GM23338 (cell line): Measurements from ENCODE around the gene TMEM30A. TPM values are rescaled to one million over a fixed set of nuclear protein-coding genes. Genes with fewer than 3 reads are reported as not detected.

ENCODE experiments used
- ATAC-seq: fragments of 200-7000 bp; cut with Tn5 transposase; 3 replicates; pipeline ENCODE4 v1.9.1; 2020
- DNase-seq: peaks from one replicate; pipeline ENCODE4 v3.0.0-alpha.2; 2015; ENCODE audit warnings: low spot score
- H2AFZ ChIP-seq: fragments of 200-600 bp; sonication (generic); 2 replicates; pipeline ENCODE4 v1.8.0; 2016; ENCODE audit warnings: antibody characterized with exemption, mild to moderate bottlenecking, moderate library complexity
- H3F3A ChIP-seq: fragments of 200-600 bp; sonication (generic); replicated peaks from 2 replicates; pipeline ENCODE4 v1.8.0; 2017; ENCODE audit warnings: antibody characterized with exemption, mixed run types, low read depth
- H3K27ac ChIP-seq: fragments of 200-600 bp; sonication (generic); 2 replicates; pipeline ENCODE4 v1.6.1; 2016; ENCODE audit warnings: low read depth
- H3K27me3 ChIP-seq: fragments of 200-600 bp; sonication (generic); 2 replicates; pipeline ENCODE4 v1.8.0; 2016; ENCODE audit warnings: mild to moderate bottlenecking, mixed run types, moderate library complexity; ENCODE audit not compliant: insufficient read depth
- H3K36me3 ChIP-seq: fragments of 200-600 bp; sonication (generic); 2 replicates; pipeline ENCODE4 v1.8.0; 2016; ENCODE audit warnings: mild to moderate bottlenecking; ENCODE audit not compliant: insufficient read depth
- H3K4me1 ChIP-seq: fragments of 200-600 bp; sonication (generic); 2 replicates; pipeline ENCODE4 v1.8.0; 2016; ENCODE audit warnings: mild to moderate bottlenecking, moderate library complexity; ENCODE audit not compliant: insufficient read depth
- H3K4me2 ChIP-seq: fragments of 200-600 bp; sonication (generic); 2 replicates; pipeline ENCODE4 v1.7.1; 2017; ENCODE audit warnings: mixed run types
- H3K4me3 ChIP-seq: fragments of 200-600 bp; sonication (generic); 2 replicates; pipeline ENCODE4 v1.6.1; 2016; ENCODE audit warnings: mixed run types
- H3K79me2 ChIP-seq: fragments of 200-600 bp; sonication (generic); replicated peaks from 2 replicates; pipeline ENCODE4 v1.8.0; 2017; ENCODE audit warnings: mild to moderate bottlenecking; ENCODE audit not compliant: insufficient read depth
- H3K9me2 ChIP-seq: fragments of 200-600 bp; sonication (generic); 2 replicates; pipeline ENCODE4 v1.8.0; 2017; ENCODE audit not compliant: insufficient read depth
- H4K20me1 ChIP-seq: fragments of 200-600 bp; sonication (generic); replicated peaks from 2 replicates; pipeline ENCODE4 v1.8.0; 2017; ENCODE audit warnings: mild to moderate bottlenecking; ENCODE audit not compliant: insufficient read depth
- H3K27ac Mint-ChIP-seq: 2 replicates; pipeline ENCODE4 v1.8.0; 2020; ENCODE audit warnings: inconsistent platforms, mild to moderate bottlenecking, moderate library complexity, mixed read lengths
- H3K27me3 Mint-ChIP-seq: 3 replicates; pipeline ENCODE4 v1.8.0; 2022; ENCODE audit warnings: low read depth, mild to moderate bottlenecking, moderate library complexity, mixed read lengths, inconsistent platforms; ENCODE audit not compliant: insufficient read depth, poor library complexity
- H3K36me3 Mint-ChIP-seq: 3 replicates; pipeline ENCODE4 v1.8.0; 2021; ENCODE audit warnings: low read depth, mild to moderate bottlenecking, inconsistent platforms, moderate library complexity, mixed read lengths
- H3K4me1 Mint-ChIP-seq: 3 replicates; pipeline ENCODE4 v1.8.0; 2020; ENCODE audit warnings: mild to moderate bottlenecking, inconsistent platforms, mixed read lengths
- H3K4me3 Mint-ChIP-seq: 3 replicates; pipeline ENCODE4 v1.8.0; 2021; ENCODE audit warnings: moderate library complexity, mild to moderate bottlenecking, inconsistent platforms, mixed read lengths
- H3K9me3 Mint-ChIP-seq: 3 replicates; pipeline ENCODE4 v1.8.0; 2020; ENCODE audit warnings: moderate library complexity, mild to moderate bottlenecking, inconsistent platforms, mixed read lengths
- CREB1 ChIP-seq: fragments of 250-450 bp; sonication (Bioruptor Pico); IDR thresholded peaks from 2 replicates; pipeline ENCODE4 v1.5.0; 2020; ENCODE audit warnings: low read depth, mild to moderate bottlenecking, moderate library complexity
- EZH2phosphoT487 ChIP-seq: fragments of 200-600 bp; sonication (generic); IDR thresholded peaks from one replicate; pipeline ENCODE4 v1.8.1; 2018; ENCODE audit warnings: antibody characterized with exemption; ENCODE audit not compliant: unreplicated experiment
- JUNB ChIP-seq: IDR thresholded peaks from one replicate; pipeline ENCODE4 v1.6.1; 2016; ENCODE audit warnings: antibody characterized with exemption; ENCODE audit not compliant: unreplicated experiment
- NANOG ChIP-seq: IDR thresholded peaks from 2 replicates; pipeline ENCODE4 v1.6.1; 2016; ENCODE audit warnings: antibody characterized with exemption, borderline replicate concordance
- STAT1 ChIP-seq: IDR thresholded peaks from one replicate; pipeline ENCODE4 v1.6.1; 2016; ENCODE audit warnings: antibody characterized with exemption; ENCODE audit not compliant: unreplicated experiment
- ZNF114 ChIP-seq: fragments of 250-450 bp; sonication (Bioruptor Pico); IDR thresholded peaks from 2 replicates; pipeline ENCODE4 v1.5.0; 2020; ENCODE audit warnings: mild to moderate bottlenecking, moderate library complexity
- polyA plus RNA-seq: library from polyadenylated mRNA; unstranded; fragments of >200 nt; fragmentation: Nextera tagmentation; extraction: Ambion mirVana; gene quantifications from 2 replicates; pipeline ENCODE4 v1.2.1, GENCODE V29; 2016
- total RNA-seq: library from RNA; depleted of rRNA; stranded (reverse); fragments of >200 nt; shearing (Covaris generic); gene quantifications from 2 replicates; pipeline ENCODE4 v1.2.3, GENCODE V29; 2014
- TF ChIP-seq, protein P1 (sequence below), 2 experiments: fragments of 200-600 bp in 1 of 2; sonication (generic) in 1 of 2; conservative IDR thresholded peaks; 2 replicates each; pipeline versions ENCODE4 v1.5.1 to v1.6.1; 2016 to 2017; ENCODE audit warnings: antibody characterized with exemption in 2 of 2, low read depth in 2 of 2, mild to moderate bottlenecking in 2 of 2, moderate library complexity in 1 of 2
- TF ChIP-seq, protein P2 (sequence below): fragments of 250-450 bp; sonication (Bioruptor Pico); IDR thresholded peaks from 2 replicates; pipeline ENCODE4 v1.5.0; 2020; ENCODE audit warnings: mild to moderate bottlenecking, moderate library complexity

The TMEM30A gene
- total and polyA plus RNA-seq, 2 experiments from 2014 or later, result 61.7 to 99.9 TPM

DNA sequence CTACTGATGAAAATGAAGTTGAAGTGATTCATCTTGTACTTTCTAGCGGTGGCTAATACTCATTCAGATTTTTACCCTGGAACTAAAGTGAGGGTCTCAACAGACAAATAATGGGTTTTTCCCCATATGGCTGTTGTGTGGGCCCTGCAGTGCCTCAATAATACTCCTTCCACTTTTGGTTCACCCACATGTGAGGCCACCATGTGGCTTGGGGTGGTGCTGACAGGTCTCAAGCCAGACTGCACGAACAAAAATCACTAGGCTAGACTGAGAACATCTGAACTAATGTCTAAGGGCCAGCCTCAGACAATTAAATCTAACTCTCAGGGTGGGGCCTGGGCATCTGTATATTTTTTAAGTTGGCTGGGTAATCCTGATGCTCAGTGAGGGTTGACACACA lies 70.9 kb downstream of the TMEM30A start:
- Mint-ChIP-seq H3K36me3 (no peaks in the 10 kb centered on the region), H3K4me1 (peaks cover 35% of the 10 kb centered on the region), H3K27me3 (peaks cover 7% of the 10 kb centered on the region), H3K27ac (peak overlapping the region; percentile 68), H3K9me3 (no peaks in the 10 kb centered on the region), H3K4me3 (no peak overlapping the region; the same call in 2 of the 3 replicates)
- H3K79me2 ChIP-seq, result no peaks in the 10 kb centered on the region
- no peak overlapping the region for H3K4me3 ChIP-seq
- no peak overlapping the region for H3K27ac ChIP-seq
- 0 out of 2 replicates have a peak overlapping the region, but pooled peaks have one; percentile 1 for H2AFZ ChIP-seq
- no peaks in the 10 kb centered on the region for H4K20me1 ChIP-seq
- H3F3A ChIP-seq, result no peaks in the 10 kb centered on the region; the same call in 1 of the 2 replicates
- H3K4me1 ChIP-seq, result peaks cover 31% of the 10 kb centered on the region
- peak; percentile 14; the same call in 2 of the 3 replicates for ATAC-seq
- TF ChIP-seq STAT1, result no peak
- TF ChIP-seq, protein P1, sequence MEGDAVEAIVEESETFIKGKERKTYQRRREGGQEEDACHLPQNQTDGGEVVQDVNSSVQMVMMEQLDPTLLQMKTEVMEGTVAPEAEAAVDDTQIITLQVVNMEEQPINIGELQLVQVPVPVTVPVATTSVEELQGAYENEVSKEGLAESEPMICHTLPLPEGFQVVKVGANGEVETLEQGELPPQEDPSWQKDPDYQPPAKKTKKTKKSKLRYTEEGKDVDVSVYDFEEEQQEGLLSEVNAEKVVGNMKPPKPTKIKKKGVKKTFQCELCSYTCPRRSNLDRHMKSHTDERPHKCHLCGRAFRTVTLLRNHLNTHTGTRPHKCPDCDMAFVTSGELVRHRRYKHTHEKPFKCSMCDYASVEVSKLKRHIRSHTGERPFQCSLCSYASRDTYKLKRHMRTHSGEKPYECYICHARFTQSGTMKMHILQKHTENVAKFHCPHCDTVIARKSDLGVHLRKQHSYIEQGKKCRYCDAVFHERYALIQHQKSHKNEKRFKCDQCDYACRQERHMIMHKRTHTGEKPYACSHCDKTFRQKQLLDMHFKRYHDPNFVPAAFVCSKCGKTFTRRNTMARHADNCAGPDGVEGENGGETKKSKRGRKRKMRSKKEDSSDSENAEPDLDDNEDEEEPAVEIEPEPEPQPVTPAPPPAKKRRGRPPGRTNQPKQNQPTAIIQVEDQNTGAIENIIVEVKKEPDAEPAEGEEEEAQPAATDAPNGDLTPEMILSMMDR (conservative IDR thresholded peaks at IDR 0.05; ENCODE audit: low read depth in 2 of 2), result peak; percentile 25 to 26; a peak in 1 of 4 replicates
- DNase-seq, result no peak
- peak overlapping the region; percentile 21 for H3K4me2 ChIP-seq
- H3K9me2 ChIP-seq, result peaks cover 7% of the 10 kb centered on the region; the same call in 1 of the 2 replicates
- no peaks in the 10 kb centered on the region for H3K36me3 ChIP-seq
- H3K27me3 ChIP-seq, result peaks cover 9% of the 10 kb centered on the region

DNA sequence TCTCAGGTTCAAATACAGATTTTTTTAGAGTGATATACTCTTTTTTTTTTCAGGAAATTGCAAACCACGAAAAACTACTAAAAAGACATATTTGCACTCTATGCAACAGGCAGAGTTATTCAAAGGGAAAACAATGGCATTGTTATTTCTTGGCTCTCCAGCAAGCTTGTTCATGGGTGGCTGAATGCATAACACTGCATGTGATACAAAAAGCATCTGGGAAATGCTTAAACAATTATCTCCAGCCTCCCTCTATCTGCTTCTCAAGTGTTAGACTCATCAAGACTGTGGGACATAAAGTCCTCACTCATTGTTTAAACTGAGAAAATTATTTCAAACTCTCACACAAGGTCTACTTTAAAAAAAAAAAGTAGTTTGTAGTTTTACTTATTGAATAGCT lies 71.5 kb downstream of the TMEM30A start:
- Histone ChIP-seq H3K27me3 (peaks cover 15% of the 10 kb centered on the region), H3K79me2 (no peaks in the 10 kb centered on the region), H2AFZ (no peak overlapping the region), H3K36me3 (no peaks in the 10 kb centered on the region), H3K9me2 (peaks cover 7% of the 10 kb centered on the region; the same call in 1 of the 2 replicates), H3K27ac (peak overlapping the region; percentile 8; the same call in 1 of the 2 replicates), H4K20me1 (no peaks in the 10 kb centered on the region), H3K4me3 (peak overlapping the region; percentile 6; the same call in 1 of the 2 replicates), H3K4me2 (peak overlapping the region; percentile 21), H3F3A (no peaks in the 10 kb centered on the region; the same call in 1 of the 2 replicates), H3K4me1 (peaks cover 36% of the 10 kb centered on the region)
- ATAC-seq (peak; percentile 14), DNase-seq (peak; percentile 38)
- Mint-ChIP-seq H3K4me1 (peaks cover 41% of the 10 kb centered on the region), H3K4me3 (no peak overlapping the region), H3K27ac (0 out of 2 replicates have a peak overlapping the region, but pooled peaks have one; percentile 68), H3K9me3 (no peaks in the 10 kb centered on the region), H3K36me3 (no peaks in the 10 kb centered on the region), H3K27me3 (peaks cover 13% of the 10 kb centered on the region)
- TF ChIP-seq, protein P1 (conservative IDR thresholded peaks at IDR 0.05; ENCODE audit: low read depth in 2 of 2), result no peak
- TF ChIP-seq, protein P2, sequence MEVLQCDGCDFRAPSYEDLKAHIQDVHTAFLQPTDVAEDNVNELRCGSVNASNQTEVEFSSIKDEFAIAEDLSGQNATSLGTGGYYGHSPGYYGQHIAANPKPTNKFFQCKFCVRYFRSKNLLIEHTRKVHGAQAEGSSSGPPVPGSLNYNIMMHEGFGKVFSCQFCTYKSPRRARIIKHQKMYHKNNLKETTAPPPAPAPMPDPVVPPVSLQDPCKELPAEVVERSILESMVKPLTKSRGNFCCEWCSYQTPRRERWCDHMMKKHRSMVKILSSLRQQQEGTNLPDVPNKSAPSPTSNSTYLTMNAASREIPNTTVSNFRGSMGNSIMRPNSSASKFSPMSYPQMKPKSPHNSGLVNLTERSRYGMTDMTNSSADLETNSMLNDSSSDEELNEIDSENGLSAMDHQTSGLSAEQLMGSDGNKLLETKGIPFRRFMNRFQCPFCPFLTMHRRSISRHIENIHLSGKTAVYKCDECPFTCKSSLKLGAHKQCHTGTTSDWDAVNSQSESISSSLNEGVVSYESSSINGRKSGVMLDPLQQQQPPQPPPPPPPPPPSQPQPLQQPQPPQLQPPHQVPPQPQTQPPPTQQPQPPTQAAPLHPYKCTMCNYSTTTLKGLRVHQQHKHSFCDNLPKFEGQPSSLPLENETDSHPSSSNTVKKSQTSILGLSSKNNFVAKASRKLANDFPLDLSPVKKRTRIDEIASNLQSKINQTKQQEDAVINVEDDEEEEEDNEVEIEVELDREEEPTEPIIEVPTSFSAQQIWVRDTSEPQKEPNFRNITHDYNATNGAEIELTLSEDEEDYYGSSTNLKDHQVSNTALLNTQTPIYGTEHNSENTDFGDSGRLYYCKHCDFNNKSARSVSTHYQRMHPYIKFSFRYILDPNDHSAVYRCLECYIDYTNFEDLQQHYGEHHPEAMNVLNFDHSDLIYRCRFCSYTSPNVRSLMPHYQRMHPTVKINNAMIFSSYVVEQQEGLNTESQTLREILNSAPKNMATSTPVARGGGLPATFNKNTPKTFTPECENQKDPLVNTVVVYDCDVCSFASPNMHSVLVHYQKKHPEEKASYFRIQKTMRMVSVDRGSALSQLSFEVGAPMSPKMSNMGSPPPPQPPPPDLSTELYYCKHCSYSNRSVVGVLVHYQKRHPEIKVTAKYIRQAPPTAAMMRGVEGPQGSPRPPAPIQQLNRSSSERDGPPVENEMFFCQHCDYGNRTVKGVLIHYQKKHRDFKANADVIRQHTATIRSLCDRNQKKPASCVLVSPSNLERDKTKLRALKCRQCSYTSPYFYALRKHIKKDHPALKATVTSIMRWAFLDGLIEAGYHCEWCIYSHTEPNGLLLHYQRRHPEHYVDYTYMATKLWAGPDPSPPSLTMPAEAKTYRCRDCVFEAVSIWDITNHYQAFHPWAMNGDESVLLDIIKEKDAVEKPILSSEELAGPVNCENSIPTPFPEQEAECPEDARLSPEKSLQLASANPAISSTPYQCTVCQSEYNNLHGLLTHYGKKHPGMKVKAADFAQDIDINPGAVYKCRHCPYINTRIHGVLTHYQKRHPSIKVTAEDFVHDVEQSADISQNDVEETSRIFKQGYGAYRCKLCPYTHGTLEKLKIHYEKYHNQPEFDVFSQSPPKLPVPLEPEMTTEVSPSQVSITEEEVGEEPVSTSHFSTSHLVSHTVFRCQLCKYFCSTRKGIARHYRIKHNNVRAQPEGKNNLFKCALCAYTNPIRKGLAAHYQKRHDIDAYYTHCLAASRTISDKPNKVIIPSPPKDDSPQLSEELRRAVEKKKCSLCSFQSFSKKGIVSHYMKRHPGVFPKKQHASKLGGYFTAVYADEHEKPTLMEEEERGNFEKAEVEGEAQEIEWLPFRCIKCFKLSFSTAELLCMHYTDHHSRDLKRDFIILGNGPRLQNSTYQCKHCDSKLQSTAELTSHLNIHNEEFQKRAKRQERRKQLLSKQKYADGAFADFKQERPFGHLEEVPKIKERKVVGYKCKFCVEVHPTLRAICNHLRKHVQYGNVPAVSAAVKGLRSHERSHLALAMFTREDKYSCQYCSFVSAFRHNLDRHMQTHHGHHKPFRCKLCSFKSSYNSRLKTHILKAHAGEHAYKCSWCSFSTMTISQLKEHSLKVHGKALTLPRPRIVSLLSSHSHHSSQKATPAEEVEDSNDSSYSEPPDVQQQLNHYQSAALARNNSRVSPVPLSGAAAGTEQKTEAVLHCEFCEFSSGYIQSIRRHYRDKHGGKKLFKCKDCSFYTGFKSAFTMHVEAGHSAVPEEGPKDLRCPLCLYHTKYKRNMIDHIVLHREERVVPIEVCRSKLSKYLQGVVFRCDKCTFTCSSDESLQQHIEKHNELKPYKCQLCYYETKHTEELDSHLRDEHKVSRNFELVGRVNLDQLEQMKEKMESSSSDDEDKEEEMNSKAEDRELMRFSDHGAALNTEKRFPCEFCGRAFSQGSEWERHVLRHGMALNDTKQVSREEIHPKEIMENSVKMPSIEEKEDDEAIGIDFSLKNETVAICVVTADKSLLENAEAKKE (CRISPR knock-in tag), result peak; percentile 68; the same call in 1 of the 2 replicates
- TF ChIP-seq NANOG, result peak; percentile 71; the same call in 1 of the 2 replicates
- no peak for TF ChIP-seq CREB1
- no peak for TF ChIP-seq STAT1
- no peak for TF ChIP-seq ZNF114 (CRISPR knock-in tag)
- TF ChIP-seq JUNB, result no peak
- TF ChIP-seq EZH2phosphoT487, result no peak
